ENCODE results near the gene NEAT1. TPM values are rescaled to one million over a fixed set of nuclear protein-coding genes. Genes with fewer than 3 reads are reported as not detected.

Gene NEAT1
- total RNA-seq, 3 donors from 2014 or later: 323 to 391 (median 351) TPM

DNA sequence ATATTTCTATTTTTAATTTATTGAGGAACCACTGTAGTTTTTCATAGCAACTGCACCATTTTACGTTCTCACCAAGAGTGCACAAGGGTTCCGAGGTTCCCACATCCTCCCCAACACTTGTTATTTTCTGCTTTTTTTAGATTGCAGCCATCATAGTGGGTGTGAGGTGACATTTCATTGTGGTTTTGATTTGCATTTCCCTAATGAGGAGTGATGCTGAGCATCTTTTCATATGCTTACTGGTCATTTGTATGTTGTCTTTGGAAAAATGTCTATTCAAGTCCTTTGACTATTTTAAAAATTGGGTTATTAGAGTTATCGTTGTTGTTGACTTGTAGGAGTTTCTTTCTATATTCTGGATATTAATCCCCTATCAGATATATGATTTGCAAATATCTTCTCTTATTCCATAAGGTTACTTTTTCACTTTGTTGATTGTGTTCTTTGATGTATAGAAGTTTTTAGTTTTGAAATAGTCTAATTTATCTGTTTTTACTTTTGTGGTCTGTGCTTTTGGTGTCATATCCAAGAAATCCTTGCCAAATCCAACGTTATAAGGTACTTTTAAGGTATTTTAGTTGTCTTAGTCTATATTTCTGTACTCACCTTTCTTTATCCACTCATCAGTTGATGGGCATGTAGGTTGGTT lies 9.0 kb downstream of the NEAT1 start:
- H3K27ac ChIP-seq: peak overlapping the region in 1 of 2 donors; percentile 31
- TF ChIP-seq POLR2AphosphoS5 (IDR thresholded peaks at IDR 0.05) (peak in 1 of 3 donors; percentile 51), POLR2A (IDR thresholded peaks at IDR 0.05) (no peak)
- TF ChIP-seq, protein P1, sequence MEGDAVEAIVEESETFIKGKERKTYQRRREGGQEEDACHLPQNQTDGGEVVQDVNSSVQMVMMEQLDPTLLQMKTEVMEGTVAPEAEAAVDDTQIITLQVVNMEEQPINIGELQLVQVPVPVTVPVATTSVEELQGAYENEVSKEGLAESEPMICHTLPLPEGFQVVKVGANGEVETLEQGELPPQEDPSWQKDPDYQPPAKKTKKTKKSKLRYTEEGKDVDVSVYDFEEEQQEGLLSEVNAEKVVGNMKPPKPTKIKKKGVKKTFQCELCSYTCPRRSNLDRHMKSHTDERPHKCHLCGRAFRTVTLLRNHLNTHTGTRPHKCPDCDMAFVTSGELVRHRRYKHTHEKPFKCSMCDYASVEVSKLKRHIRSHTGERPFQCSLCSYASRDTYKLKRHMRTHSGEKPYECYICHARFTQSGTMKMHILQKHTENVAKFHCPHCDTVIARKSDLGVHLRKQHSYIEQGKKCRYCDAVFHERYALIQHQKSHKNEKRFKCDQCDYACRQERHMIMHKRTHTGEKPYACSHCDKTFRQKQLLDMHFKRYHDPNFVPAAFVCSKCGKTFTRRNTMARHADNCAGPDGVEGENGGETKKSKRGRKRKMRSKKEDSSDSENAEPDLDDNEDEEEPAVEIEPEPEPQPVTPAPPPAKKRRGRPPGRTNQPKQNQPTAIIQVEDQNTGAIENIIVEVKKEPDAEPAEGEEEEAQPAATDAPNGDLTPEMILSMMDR (IDR thresholded peaks at IDR 0.05): no peak
- H3K4me1 ChIP-seq: peaks cover 0 to 4% of the 10 kb centered on the region in 2 donors

DNA sequence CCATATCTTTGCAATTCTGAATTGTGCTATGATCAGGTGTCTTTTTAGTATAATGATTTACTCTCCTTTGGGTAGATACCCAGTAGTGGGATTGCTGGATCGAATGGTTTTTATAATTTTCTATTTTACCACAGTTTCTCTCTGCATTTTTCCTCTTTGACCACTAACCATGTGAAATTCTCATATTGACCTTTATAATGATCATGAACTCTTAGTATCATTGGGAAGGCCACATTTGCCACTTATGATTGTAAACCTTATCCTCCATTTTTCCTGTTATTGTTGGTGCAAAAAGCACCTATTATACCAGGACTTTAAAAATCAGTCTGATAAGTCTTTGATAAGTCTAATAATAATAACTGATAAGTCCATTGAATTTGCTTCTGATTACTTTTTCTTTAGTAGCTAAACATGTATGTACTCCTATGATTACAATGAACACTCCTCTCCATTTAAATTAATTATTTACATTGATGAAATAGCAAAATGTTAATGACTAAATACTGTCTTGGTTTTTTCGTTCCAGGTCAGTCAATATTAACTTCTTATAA lies 9.6 kb downstream of the NEAT1 start:
- TF ChIP-seq, protein P1 (IDR thresholded peaks at IDR 0.05): no peak
- no peak for TF ChIP-seq POLR2A (IDR thresholded peaks at IDR 0.05)
- no peak overlapping the region for H3K4me3 ChIP-seq
- no peaks in the 10 kb centered on the region for H3K36me3 ChIP-seq
- peaks cover 0 to 4% of the 10 kb centered on the region in 2 donors for H3K4me1 ChIP-seq
- intact Hi-C loops (cut with DNase I; ENCODE audit: low total_unique reads): no loop called here
- peak overlapping the region in 1 of 2 donors; percentile 31 for H3K27ac ChIP-seq
- no peaks in the 10 kb centered on the region for H3K27me3 ChIP-seq
- no peaks in the 10 kb centered on the region for H3K9me3 ChIP-seq
- DNase-seq (ENCODE audit: low spot score in 2 of 2): no peak

More for the DNA sequence above, 9.0 kb downstream of the NEAT1 start:
- Histone ChIP-seq H3K36me3 (no peaks in the 10 kb centered on the region), H3K4me3 (peak overlapping the region in 1 of 3 donors; percentile 11), H3K9me3 (no peaks in the 10 kb centered on the region), H3K27me3 (no peaks in the 10 kb centered on the region)
- DNase-seq (ENCODE audit: low spot score in 2 of 2): peak in 1 of 2 donors; percentile 18
- intact Hi-C loops (cut with DNase I; ENCODE audit: low total_unique reads): no loop called here

DNA sequence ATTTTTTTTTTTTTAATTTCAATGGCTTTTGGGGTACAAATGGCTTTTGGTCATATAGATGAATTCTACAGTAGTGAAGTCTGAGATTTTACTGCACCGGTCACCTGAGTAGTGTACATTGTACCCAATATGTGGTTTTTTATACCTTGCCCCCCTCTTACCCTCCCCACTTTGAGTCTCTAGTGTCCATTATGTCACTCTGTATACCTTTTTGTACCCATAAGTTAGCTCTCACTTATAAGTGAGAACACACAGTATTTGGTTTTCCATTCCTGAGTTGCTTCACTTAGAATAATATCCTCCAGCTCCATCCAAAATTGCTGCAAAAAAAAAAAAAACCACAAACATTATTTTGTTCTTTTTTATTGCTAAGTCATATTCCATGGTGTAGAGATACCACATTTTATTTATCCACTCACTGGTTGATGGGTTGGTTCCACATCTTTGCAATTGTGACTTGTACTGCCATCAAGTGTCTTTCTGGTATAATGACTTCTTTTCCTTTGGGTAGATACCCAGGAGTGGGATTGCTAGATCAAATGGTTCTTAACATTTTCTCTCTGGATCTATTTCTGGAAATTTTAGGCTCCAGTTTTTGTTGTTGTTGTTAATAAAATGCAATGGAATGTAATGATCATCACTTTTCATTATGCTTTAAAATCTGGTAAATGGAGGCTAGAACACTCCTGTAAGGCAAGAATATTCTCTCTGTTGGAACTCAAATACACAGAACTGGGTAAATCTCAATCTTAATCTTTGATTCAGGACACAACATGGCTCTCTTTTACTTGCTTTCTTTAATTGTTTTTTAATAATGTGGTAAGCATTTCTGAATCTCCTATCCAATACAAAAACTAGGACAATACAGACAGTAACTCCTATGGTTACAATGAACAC lies 10.3 kb downstream of the NEAT1 start:
- no peaks in the 10 kb centered on the region for H3K9me3 ChIP-seq
- no peak for TF ChIP-seq POLR2A (IDR thresholded peaks at IDR 0.05)
- TF ChIP-seq, protein P1 (IDR thresholded peaks at IDR 0.05): no peak
- no peak for TF ChIP-seq POLR2AphosphoS5 (IDR thresholded peaks at IDR 0.05)
- no peaks in the 10 kb centered on the region for H3K36me3 ChIP-seq
- no peak overlapping the region for H3K4me3 ChIP-seq
- H3K27me3 ChIP-seq: no peaks in the 10 kb centered on the region
- peaks cover 0 to 4% of the 10 kb centered on the region in 2 donors for H3K4me1 ChIP-seq
- peak overlapping the region in 1 of 2 donors; percentile 31 for H3K27ac ChIP-seq
- intact Hi-C loops (cut with DNase I; ENCODE audit: low total_unique reads): no loop called here
- DNase-seq (ENCODE audit: low spot score in 2 of 2): peak in 1 of 2 donors; percentile 10

DNA sequence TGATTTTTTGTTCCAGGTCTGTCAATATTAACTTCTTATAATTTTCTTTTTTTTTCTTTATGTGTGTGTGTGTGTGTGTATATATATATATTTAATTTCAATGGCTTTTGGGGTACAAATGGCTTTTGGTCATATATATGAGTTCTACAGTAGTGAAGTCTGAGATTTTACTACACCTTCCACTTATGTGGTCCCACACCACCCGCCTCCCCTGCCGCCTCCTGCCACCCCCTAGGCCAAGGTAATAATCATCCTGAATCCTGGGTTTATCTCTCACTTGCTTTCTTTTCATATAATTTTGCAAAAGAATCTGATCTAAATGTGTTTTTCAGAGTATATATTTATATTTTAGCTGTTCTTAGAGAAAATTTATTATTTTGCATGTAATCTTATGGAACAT lies 11.1 kb downstream of the NEAT1 start:
- H3K27ac ChIP-seq: no peak overlapping the region
- TF ChIP-seq POLR2A (IDR thresholded peaks at IDR 0.05): no peak
- TF ChIP-seq, protein P1 (IDR thresholded peaks at IDR 0.05): no peak
- no peak for TF ChIP-seq POLR2AphosphoS5 (IDR thresholded peaks at IDR 0.05)
- H3K4me1 ChIP-seq: peaks cover 0 to 4% of the 10 kb centered on the region in 2 donors
- H3K9me3 ChIP-seq: no peaks in the 10 kb centered on the region
- DNase-seq (ENCODE audit: low spot score in 2 of 2): peak in 1 of 2 donors; percentile 12
- H3K4me3 ChIP-seq: no peak overlapping the region
- no peaks in the 10 kb centered on the region for H3K27me3 ChIP-seq
- H3K36me3 ChIP-seq: no peaks in the 10 kb centered on the region
- intact Hi-C loops (cut with DNase I; ENCODE audit: low total_unique reads): no loop called here
